Endothelial cell of umbilical vein (primary cell): Measurements from ENCODE around the gene CLDND1.

Source experiments
- CTCF ChIP-seq, 2 donors: IDR thresholded peaks; 1 replicate in 1 of 2; 2 replicates in 1 of 2; pipeline ENCODE4 v1.5.1; 2011; ENCODE audit warnings: low read length in 2 of 2, mild to moderate bottlenecking in 2 of 2, moderate library complexity in 2 of 2, control low read depth in 1 of 2, inconsistent platforms in 1 of 2, low read depth in 1 of 2; ENCODE audit not compliant: insufficient read depth in 1 of 2; ENCODE audit errors: extremely low read depth in 1 of 2
- EZH2 ChIP-seq: IDR thresholded peaks from 2 replicates; pipeline ENCODE4 v1.6.1; 2012; ENCODE audit warnings: borderline replicate concordance, low read depth, mild to moderate bottlenecking, moderate library complexity, low read length, inconsistent platforms; ENCODE audit not compliant: severe bottlenecking
- FOS ChIP-seq: IDR thresholded peaks from 2 replicates; pipeline ENCODE4 v1.6.1; 2011; ENCODE audit warnings: mild to moderate bottlenecking, low read length, moderate library complexity, borderline replicate concordance; ENCODE audit not compliant: insufficient read depth
- MYC ChIP-seq: IDR thresholded peaks from one replicate; pipeline ENCODE4 v1.6.1; 2011; ENCODE audit warnings: mild to moderate bottlenecking, low read depth, low read length
- POLR2A ChIP-seq: IDR thresholded peaks from 2 replicates; pipeline ENCODE4 v1.6.1; 2012; ENCODE audit warnings: low read depth, mild to moderate bottlenecking, control low read depth, low read length
- POLR2AphosphoS5 ChIP-seq: IDR thresholded peaks from 2 replicates; pipeline ENCODE4 v1.6.1; 2012; ENCODE audit warnings: low read depth, mild to moderate bottlenecking, control low read depth, low read length, moderate library complexity; ENCODE audit not compliant: insufficient read depth

GRCh38 chr3:98525494-98525893 is 2.8 kb upstream of the CLDND1 start:
- TF ChIP-seq EZH2 (no peak), CTCF (IDR thresholded peaks at IDR 0.05; ENCODE audit: extremely low read depth in 1 of 2, insufficient read depth in 1 of 2, low read depth in 1 of 2, low read length in 2 of 2) (no peak), POLR2AphosphoS5 (no peak), FOS (no peak), POLR2A (no peak), MYC (no peak)
